HFF-Myc (cell line): ENCODE results near the gene USP33.
"Not testable (repeated sequence)": the region's sequence is repeated elsewhere in the genome, so short reads cannot be mapped to it uniquely, and the experiment has no call there.

Source experiments
- DNase-seq: peaks from one replicate; pipeline ENCODE4 v3.0.0-alpha.2; 2011; ENCODE audit warnings: low read depth; ENCODE audit errors: extremely low read depth
- H3K4me3 ChIP-seq: replicated peaks from 2 replicates; pipeline ENCODE4 v1.5.1; 2011; ENCODE audit warnings: low read depth, mild to moderate bottlenecking, control low read depth, low read length
- TF ChIP-seq, protein P1 (sequence below): IDR thresholded peaks from 2 replicates; pipeline ENCODE4 v1.5.1; 2012; ENCODE audit warnings: mild to moderate bottlenecking, low read depth, low read length, control low read depth; ENCODE audit errors: missing control alignments

USP33 gene

GRCh38 chr1:77759071-77760028, at the start of gene USP33:
TSS of gene USP33 (minus strand) at chr1:77759852. CDS start at chr1:77741697, 18,155 bp downstream.
- DNase-seq: peak; percentile 17
- peak within 1 kb of the TSS; percentile 82 for H3K4me3 ChIP-seq
- TF ChIP-seq, protein P1, sequence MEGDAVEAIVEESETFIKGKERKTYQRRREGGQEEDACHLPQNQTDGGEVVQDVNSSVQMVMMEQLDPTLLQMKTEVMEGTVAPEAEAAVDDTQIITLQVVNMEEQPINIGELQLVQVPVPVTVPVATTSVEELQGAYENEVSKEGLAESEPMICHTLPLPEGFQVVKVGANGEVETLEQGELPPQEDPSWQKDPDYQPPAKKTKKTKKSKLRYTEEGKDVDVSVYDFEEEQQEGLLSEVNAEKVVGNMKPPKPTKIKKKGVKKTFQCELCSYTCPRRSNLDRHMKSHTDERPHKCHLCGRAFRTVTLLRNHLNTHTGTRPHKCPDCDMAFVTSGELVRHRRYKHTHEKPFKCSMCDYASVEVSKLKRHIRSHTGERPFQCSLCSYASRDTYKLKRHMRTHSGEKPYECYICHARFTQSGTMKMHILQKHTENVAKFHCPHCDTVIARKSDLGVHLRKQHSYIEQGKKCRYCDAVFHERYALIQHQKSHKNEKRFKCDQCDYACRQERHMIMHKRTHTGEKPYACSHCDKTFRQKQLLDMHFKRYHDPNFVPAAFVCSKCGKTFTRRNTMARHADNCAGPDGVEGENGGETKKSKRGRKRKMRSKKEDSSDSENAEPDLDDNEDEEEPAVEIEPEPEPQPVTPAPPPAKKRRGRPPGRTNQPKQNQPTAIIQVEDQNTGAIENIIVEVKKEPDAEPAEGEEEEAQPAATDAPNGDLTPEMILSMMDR: no peak

DNA sequence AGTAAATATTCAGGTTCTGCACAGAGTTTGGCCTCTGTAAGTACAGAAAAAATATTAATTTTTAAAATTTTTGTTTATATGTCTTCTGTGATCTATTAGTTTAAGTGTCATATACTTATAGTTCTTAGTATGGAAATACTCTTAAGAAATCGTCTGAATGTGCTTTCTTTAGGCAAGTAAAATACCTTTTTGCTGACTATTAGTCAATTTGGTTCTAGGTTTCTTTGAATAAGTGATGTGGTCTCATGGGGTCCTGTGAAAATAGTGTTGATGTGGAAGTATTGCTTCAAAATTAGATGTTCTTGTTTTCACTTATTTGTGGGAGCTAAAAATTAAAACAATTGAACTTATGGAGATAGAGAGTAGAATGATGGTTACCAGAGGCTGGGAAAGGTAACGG, 43.7 kb upstream of the USP33 start:
- no peak overlapping the region for H3K4me3 ChIP-seq
- DNase-seq: no peak
- TF ChIP-seq, protein P1: no peak

- no peak overlapping the region for H3K4me3 ChIP-seq
- TF ChIP-seq, protein P1: no peak
- no peak for DNase-seq
Measured at GRCh38 chr1:77802026-77802425, 42.4 kb upstream of the USP33 start.

DNA sequence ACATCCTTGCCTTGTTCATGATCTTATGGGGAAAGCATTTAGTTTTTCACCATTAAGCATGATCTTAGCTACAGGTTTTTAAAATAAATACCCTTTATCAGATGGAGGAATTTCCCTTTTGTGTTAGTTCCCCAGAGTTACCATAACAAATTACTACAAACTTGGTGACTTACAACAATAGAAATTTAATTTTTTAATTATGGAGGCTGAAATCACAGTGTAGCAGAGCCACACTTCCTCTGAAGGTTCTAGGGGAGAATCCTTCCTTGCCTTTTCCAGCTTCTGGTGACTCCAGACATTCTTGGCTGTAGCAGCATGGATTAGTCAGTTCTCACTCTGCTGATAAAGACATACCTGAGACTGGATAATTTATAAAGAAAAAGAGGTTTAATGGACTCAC, 38.3 kb upstream of the USP33 start:
- TF ChIP-seq, protein P1: no peak
- no peak for DNase-seq
- no peak overlapping the region for H3K4me3 ChIP-seq

DNA sequence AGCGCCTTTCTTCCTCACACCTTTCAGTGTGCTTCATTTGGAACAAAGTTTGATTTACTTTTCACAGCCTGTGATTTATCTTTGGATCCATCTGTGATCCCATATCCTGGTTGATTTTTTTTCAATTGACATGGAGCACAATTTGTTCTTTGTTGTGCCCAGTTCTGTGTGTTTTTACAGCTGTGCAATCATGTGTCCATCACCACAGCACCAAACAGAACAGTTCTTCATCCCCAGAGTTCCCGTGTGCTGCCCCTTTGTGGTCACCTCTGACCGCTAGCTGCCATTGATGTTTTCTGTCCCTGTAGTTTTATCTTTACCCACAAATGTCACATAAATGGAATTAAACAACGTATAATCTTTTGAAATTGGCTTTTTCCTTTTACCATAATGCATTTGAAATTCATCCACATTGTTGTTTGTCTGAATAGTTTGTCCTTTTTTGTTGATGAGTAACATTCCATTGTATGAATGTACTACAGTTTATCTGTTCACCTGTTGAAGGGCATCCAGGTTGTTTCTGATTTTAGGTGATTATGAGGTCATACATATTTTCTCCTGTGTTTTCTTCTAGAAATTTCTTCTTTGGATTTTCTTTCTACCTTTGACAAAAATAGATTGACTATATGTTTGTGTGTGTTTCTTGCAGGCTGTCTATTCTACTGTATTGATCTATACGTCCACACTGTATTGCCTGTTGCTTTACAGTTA, 37.2 kb upstream of the USP33 start:
- TF ChIP-seq, protein P1: no peak
- no peak for DNase-seq
- no peak overlapping the region for H3K4me3 ChIP-seq

- no peak overlapping the region for H3K4me3 ChIP-seq
- no peak for DNase-seq
- TF ChIP-seq, protein P1: no peak
Measured at GRCh38 chr1:77794550-77794949, 34.9 kb upstream of the USP33 start.

DNA sequence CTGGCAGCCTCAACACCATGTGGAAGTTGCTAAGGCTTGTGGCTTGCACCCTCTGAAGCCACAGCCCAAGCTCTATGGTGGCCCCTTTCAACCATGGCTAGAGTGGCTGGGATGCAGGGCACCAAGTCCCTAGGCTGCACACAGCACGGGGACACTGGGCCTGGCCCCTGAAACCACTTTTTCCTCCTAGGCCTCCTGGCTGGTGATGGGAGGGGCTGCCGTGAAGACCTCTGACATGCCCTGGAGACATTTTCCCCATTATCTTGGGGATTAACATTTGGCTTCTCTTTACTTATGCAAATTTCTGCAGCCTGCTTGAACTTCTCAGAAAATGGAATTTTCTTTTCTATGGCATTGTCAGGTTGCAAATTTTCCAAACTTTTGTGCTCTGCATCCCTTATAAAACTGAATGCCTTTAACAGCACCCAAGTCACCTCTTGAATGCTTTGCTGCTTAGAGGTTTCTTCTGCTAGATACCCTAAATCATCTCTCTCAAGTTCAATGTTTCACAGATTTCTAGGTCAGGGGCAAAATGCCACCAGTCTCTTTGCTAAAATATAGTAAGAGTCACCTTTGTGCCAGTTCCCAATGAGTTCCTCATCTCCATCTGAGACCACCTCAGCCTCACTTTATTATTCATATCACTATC, 26.6 kb upstream of the USP33 start:
- DNase-seq, H3K4me3 ChIP-seq: not testable (repeated sequence)
